Epidermal melanocyte (primary cell): ENCODE measurements around the gene KIF18B.
A peak's percentile ranks its signal among the peaks of the same experiment; 100 is the strongest.
"Not testable (repeated sequence)": the region's sequence is repeated elsewhere in the genome, so short reads cannot be mapped to it uniquely, and the experiment has no call there.

ENCODE experiments used
- DNase-seq: peaks from one replicate; pipeline ENCODE4 v3.0.0; 2011; ENCODE audit warnings: low spot score; ENCODE audit not compliant: insufficient read length

The KIF18B gene

DNA sequence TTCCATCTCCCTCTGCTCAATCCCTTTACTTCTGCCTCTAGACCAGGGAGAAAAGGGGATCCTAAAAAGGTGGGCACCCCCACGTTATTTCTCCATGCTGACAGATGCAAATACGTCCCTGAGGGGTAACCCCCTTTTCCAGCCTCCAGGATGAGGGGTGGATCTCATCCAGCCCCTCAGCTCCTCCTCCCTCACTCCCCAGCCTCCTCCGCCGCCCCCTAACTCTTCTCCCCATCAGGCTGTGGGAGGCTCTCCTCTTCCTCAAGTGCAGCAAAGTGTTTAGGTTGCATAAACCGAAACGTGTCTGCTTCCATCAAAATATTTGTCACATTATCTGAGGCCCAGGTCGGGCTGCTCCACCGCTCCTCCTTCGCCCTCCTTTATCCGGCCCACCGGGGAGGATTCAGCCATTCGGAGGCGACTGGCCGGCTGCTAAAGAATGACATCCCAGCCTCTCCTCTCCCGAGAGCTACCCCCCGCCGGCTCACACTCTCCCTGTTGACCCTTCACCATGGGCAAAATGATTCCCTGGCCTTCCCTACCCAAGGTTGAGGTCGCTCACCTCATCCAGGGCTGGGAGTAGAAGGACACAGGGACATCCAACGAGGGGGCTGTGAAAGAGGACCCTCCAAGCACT, 21.7 kb upstream of the KIF18B start:
- DNase-seq: no peak

DNA sequence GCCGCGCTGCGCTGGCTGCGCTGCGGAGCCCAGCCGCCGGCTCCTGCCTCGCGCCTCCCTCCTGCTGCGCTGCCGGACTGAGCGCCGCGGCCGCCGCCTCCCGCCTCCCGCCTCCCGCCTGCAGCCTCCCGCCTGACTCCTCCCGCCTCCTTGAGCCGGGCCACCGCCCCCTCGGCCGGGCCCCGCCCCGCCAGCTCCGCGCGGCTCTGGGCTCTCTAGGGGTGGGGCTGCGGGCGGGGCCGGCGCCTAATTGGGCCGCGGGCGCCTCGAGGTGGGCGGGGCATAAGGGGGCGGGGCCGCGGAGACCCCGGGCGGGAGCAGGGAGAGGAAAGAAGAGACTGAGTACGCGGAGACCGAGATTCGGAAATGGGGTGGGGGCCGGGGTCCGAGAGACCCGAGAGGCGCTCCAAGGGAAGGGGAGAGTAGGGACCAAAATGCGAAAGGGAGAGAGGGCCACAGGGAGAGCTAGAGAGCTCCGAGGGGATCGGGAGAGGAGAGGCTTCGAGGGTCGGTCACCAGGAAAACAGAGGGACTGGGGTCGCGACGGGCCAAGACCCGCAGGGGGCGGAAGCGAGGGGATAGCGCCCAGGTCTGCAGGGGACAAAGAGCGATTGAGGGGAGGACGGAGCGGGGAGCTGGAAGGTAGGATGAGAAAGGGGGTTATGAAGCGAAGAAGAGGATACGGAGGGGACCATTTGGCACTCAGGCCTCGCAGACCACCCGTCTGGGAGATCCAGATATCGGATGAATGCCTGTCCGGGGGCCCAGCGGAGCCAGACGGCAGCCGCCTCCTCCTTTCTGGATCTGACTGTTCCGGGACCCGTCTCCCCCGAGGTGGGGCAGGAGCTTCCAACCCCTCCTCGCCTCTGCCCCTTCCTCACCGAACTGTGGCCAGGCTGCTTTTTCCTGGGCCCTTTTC, 20.9 kb upstream of the KIF18B start, which contains the start of gene C1QL1:
Gene C1QL1 (minus strand): TSS at position 79 of the 919 bp plus-strand sequence. CDS start 255 bp downstream, outside the sequence.
- DNase-seq: peak; percentile 99

DNA sequence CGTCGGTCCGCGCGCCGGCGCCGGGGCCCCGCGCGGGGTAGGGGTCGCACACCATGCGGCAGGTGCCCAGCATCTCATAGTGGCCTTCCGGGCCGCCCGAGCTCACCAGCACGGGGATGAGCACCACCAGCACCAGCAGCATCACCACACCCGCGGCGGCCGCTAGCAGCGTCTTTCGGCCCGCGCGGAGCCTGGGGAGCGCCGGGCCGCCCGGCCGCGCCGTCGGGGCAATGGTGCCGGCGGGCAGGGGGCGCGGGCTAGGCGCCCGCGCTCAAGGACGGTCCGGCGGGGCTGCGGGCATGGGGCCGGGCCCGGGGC, 20.3 kb upstream of the KIF18B start:
- no peak for DNase-seq

DNA sequence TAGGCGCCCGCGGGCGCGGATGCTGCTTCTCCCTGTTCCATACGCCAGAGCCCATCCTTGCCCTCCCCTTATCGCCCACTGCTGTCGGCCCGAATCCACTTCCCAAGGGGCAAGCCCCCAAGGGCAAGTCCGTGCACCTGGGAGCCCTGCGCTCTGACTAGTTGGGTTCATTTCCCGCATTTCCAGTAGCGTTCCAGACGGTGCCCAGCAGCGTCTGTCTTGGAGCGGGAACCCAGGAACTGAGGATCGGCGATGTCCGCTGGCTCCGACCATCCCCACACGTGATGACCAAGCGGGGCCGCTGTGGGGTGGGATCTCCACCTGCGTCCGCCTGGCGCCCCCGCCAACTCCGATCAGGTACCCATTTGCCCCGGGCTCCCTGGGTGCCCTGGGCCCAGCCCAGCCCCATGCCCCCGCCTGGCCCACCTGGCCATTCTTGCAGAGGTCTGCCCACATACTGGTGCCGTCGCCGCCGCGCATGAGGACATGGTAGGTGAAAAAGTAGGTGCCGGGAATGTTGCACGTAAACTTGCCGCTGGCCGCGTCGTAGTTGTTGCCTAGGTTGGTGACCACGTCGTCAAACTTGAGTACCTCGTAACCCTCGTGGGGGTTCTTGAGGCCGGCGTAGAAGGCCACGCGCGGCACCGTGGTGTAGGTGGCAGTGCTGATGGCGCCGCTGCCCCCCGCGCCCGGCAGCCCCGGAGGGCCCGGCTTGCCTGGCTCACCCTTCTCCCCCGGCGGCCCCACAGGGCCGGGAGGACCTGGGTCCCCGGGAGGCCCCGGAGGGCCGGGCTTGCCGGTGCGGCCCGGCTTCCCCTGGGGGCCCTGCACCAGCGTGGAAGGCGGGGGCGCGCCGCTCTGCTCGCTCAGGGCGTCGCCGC, 19.7 kb upstream of the KIF18B start:
- no peak for DNase-seq

DNA sequence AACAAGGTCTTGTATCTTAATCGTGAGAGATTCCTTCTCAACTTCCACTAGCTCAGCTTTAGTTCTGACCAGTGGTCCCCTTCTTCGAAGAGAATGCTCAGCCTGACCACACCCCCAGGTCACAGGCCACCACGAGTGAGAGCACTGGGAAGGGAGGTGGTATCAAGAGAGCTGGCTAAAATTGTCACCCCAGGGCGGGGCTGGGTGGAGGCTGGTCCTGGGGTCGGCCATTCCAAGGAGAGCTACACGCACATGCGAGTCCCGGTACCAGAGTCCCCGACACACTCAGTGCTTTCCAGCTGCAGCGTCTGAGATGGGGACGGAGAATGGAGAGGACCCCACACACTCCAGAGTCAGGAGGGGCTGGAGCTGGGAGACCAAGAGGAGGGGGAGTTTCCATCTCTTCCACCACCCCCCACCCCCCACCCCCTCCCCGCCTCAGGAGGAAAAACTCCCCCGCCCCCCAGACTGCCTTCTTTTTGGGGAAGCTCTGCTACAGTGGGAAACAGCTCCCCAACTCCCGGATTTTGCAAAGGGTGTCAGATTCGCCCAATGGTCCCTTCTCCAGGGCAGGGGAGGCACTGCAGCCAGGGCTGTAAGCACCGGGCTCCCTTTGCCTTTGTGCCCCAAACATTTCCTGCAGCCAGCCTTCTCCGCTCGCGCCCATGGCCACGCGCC, 18.9 kb upstream of the KIF18B start:
- no peak for DNase-seq

DNA sequence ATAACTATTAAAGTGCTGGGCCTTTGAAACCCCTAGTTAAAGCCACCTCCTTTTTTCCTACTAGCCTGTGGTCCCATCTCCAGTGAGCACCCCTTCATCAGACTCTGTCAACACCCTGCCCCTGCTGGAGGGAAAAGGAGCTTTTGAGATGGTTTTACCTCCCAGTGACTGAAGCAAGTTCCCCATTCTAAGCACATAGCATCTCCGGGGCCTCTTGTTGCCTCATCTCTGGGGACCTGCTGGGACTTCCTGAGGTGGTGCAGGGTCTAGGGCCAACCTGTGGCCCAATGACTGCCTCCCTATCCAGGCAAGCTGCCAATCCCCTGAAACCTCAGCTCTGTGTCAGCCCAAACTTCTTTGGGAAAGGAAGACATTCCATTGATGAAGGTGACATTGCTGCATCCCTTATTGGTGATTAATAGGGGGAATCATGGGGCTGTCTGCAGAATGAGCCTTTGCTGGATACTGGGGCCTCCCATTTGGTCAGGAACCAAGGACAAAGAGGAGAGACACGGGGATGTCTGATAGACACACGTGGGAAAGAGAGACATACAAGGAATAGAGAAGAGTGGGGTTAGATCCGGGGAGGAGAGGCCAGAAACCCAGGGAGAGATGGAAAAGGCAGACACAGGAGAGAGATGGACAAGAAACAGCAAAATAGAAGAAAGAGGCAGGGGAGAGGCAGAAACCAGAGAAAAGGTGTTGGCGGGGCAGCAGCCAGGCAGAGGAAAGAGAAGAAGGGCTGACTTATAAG, 18.1 kb upstream of the KIF18B start:
- DNase-seq: no peak

DNA sequence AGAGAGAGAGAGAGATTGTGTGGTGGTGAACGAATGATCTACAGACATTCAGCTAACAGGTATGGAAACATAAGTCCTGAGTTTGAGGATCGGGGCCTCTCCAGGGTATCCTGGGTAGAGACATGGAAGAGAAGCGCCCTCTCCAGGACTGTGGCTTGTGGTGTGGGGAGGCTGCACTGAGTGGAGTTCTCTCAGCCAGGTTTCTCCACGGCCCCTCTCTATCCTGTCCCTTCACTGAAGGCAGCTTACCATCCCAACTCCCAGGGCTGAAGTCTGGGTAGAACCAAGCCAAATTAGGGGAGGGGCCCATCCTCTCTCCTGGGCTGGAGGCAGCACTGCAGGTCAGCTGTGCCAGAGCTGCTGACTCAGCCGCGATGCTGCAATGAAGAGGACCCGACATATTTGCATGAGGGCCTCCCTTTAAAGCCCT, 14.4 kb upstream of the KIF18B start:
- DNase-seq: peak; percentile 13

DNA sequence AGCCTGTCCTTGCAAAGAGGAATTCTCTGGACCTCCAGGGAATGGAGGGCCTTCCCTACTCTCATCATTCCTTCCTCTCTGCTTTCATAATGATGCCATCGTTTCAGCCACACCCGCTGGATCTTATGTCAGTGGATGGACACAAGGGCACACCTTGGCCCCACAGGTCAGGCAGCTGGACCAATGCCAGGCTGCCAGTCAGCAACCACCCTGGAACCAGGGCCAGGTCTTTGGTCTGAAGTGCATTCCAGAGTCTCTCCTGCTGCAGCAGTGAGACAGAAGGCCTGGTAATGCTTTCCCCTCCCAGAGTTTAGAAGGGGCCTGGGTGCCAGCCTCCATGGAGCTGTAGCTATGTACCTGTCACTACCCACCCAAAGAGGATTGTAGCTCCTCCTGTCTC, 13.1 kb upstream of the KIF18B start:
- peak; percentile 7 for DNase-seq

DNA sequence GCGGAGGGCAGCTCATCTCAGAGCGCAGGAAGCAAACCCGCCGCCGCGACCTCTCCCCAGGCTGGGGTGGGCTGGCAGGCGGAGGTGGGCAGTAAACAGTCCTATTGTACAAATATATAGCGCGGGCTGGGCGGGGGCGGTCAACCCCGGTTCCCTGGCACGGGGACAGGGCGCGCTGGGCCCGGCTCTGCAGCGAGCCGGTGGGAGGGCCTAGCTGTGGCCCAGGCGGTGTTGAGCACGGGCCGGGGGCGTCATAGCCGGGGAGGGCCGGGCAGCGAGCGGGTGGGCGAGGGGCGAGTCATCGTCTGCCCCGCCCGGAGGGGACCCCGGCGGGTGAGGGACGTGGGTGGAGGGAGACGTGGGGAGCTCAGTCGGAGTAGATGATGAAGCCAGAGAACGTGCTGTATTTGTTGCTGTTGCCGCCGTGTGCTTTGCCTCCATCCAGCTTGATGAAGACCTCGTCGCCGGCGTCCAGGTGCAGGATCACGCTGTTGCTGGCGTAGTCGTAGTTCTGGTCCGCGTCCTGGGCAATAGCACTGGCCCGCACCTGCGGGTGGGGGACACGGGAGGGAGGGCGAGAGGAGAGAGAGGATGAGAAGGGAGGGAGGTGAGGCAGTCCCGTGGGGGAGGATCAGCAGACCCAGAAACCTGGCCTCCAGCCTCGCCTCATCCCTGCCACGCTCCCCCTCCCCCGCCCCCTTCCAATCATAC, 12.4 kb upstream of the KIF18B start:
- peak; percentile 11 for DNase-seq

DNA sequence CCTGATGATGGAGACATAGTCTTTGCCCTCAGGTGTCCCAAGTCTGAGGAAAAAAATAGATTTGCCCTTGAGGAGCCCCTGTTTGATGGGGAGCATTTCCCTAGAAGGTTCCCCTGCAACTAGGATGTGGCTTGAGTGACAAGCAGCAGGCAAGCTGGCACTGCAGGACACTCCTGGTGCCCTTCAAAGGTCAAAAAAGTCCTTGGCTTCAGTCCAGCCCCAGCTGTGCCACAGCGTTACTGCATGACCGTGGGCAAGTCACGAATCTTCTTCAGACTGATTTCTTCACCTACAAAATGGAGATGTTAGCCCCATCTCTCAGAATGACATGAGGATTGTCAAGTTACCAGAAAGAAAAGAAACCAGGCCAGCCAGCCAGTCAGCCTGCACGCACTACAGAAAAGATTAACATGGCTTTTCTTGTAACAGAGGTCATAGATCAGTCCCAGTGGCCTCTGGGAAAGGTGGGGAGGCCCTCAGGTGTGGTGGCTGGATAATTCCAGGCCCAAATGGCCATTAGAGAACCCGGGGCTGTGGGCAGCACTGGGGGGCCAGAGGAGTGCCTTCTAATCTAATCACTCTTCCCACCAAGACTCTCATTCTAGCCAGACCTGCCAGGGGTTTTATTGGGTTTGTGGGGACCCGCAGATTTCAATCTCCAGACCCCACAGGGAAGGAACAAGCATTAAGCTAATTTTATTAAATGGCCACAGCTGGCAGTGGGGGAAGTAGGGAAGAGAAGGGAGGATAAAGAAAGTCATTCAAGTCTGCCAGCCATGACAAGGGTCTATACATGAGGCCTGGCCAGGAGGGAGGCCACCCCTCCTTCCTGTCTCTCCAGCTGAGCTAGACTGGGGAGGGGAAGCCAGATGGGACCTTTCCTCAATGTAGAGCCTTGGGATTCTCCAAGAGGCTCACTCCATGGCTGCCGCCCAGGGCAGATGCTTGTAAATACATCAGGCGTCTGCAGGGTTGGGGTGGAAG, 9.7 kb upstream of the KIF18B start:
- DNase-seq: peak; percentile 24

DNA sequence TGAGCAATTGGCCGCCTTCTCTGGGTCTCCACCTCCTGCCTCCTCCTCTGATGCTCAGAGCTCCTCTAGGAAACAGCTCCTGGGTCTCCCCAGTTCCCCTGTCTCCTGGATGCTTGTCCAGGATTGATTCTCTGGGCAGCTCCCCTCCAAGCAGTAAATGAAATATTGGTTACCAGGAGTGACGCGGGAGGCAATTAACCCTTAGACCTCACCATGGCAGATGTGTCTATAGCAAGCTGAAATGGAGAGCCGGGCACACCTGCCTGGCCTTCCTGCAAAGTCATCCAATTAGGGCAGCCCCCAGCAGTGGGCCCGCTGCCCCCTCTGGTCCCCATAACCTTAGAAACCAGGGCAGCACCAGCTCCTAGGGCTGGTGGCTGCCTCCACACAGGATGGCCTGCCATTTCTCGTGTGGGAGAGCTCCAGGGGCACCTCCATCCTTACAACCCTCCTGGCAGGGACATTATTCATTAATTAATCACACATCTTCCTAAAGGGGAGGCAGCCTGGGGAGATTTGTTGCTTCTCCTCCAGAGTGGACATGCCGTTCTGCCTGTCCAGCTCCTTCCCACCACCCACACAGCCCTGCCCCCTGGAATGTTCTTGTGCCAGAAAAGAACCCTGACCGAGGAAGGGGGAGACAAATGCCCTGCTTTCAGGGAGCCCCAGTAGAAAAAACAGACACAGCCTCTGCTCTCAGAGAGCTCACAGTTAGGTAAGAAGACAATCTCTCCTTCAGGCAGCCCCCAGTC, 8.3 kb upstream of the KIF18B start:
- DNase-seq: peak; percentile 14

DNA sequence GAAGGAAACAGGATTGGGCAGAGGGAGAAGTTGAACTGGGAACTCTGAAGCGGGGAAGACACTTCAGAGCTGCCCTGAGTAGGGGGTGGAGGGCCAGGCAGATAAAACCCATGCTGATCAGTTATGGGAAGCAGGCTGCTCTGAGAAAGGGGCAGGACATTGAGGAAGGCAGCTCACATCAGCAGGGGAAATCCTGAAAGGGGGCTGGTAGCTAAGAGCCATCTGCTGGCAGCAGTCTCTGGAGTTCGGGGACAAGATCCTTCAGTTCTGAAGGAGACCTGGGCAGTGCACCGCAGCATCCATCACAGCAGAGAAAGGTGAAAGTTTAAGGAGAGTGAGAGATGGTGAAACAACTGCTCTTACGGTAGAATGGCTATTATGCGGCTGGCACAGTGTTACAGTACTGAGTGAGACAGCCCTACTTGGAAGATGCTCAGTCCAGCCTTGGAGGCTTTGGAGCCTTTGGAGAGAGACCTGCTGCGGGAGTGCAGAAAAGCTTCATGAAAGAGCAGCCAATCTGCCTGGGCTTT, 5.4 kb upstream of the KIF18B start:
- DNase-seq: no peak

DNA sequence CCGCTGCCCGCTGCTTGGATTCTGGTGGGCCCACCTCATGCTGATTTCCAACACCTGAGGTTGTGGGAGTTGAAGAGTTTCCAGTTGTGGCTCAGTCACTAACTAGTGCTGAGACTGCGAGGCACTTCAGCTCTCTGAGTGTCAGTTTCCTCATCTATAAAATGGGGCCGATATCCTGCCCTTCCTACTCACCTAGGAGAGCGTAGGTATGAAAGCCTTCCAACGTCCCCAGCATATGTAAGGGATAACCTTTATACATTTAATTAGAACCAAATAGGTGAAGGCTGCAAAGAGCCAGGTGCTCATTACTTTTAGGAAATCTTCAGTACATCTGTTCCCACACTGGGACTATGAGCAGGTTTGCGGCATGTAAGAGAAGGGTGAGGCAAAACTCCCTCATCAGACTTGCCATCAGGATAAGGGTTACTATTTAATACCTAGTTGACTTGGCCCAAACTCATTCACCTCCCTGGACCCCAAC, 782 bp upstream of the KIF18B start:
- no peak for DNase-seq

DNA sequence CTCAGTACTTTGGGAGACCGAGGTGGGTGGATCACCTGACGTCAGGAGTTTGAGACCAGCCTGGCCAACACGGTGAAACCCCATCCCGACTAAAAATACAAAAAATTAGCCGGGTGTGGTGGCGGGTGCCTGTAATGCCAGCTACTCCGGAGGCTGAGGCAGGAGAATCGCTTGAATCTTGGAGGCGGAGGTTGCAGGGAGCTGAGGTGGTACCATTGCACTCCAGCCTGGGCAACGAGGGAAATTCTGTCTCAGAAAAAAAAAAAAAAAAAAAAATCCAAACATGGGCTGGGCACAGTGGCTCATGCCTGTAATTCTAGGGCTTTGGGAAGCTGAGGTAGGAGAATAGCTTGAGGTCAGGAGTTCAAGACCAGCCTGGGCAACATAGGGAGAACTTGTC, 1.9 kb downstream of the KIF18B start:
- DNase-seq: not testable (repeated sequence)

DNA sequence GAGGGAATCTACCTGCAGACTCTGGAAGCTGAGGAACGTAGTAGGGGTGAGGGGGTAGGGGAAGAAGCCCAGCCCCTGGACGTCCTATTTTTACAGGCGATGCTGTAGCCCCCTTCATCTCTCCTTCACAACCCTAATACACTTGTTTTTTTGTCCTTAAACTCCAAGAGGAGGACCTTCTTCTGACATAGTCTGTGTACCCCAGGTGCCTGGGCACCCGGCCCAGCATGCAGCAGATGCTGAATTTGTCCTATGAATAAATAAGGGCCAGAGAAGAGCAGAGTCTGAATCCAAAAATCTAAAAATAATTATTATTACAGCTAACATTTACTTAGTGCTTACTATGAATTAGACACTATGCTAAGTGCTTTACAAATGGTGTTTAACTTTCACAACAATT, 5.1 kb downstream of the KIF18B start:
- peak; percentile 15 for DNase-seq

DNA sequence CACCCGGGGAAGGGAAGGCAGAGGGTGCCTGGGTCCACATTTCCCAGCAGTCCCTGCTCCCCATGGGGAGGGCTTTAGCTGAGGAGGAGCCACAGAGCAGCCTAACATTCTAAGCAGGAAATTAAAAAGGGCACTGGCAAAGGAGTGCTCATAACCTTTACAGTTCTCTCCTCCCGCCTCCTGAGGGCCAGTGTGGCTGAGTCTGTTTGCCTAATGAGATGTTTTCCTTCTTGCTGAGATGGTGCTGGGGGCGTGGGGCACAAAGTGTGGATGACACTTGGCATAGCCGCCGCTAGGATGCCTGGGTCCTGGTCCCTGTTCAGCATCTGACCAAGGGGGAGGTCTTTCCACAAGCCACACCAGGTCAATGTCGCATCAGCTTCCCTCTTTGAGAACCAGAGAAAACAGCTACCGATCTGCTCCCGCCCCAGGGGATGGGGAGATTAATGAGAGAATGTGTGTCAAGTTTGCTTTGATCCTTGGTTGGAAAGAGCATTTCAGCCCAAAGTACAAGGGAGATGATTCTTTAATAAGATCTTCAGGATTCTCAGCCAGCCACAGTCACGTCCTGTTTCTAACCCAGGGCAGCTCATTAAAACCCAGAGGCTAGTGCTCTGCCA, 5.8 kb downstream of the KIF18B start:
- DNase-seq: peak; percentile 42

DNA sequence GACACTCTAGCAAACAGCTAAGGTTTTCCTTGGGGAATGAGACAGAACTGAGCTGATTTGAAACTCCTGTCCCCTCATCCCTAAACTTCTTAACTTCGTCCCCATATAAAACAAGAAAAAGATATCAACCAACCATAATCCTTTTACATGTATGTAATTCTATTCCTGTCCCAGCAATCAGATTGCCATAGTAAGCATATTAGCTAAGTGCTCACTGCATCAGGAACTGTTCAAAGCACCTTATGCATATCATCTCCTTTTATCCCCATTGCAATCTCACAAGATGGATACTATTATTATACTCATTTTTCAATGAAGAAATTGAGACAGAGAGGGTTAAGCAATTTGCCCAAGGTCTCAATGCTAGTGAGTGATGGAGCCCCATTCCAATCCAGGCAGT, 6.8 kb downstream of the KIF18B start:
- DNase-seq: peak; percentile 4
